Mucosa of descending colon (tissue), 3 donors: ENCODE measurements around the gene HTT. TPM values are rescaled to one million over a fixed set of nuclear protein-coding genes. Genes with fewer than 3 reads are reported as not detected.

ENCODE experiments used
- ATAC-seq: fragments of 200-7000 bp; cut with Tn5 transposase; one replicate; pipeline ENCODE4 v1.9.1; 2020; ENCODE audit warnings: mild to moderate bottlenecking, moderate library complexity
- DNase-seq, 3 donors: peaks; one replicate each; pipeline ENCODE4 v3.0.0-alpha.2; 2020
- H3K36me3 ChIP-seq: fragments of 200-600 bp; one replicate; pipeline ENCODE4 v1.8.0; 2021; ENCODE audit warnings: low read depth, mild to moderate bottlenecking
- H3K4me1 ChIP-seq: fragments of 200-600 bp; one replicate; pipeline ENCODE4 v1.8.0; 2021; ENCODE audit warnings: low read depth, mild to moderate bottlenecking
- H3K4me3 ChIP-seq: fragments of 200-600 bp; one replicate; pipeline ENCODE4 v1.8.0; 2021; ENCODE audit warnings: mild to moderate bottlenecking
- H3K9me3 ChIP-seq: fragments of 200-600 bp; one replicate; pipeline ENCODE4 v1.8.0; 2021; ENCODE audit warnings: mild to moderate bottlenecking
- CTCF ChIP-seq: fragments of 200-600 bp; IDR thresholded peaks from one replicate; pipeline ENCODE4 v1.8.0; 2022; ENCODE audit warnings: antibody characterized with exemption, mild to moderate bottlenecking
- intact Hi-C, 2 donors: fragments of 100-400 bp; cut with DNase I in 1 of 2; cut with micrococcal nuclease in 1 of 2; formaldehyde crosslinking; loops; one replicate each; pipeline versions ENCODE4 v1.11.0 to v1.11.1; 2022; cut with DNase I, micrococcal nuclease
- total RNA-seq, 3 donors: library from RNA; stranded (reverse); fragmentation: NEBNext Ultra II Directional in 2 of 3; extraction: Animal tissue kit (Norgen Biotek cat#: 25700) in 2 of 3; gene quantifications; one replicate each; pipeline versions ENCODE4 v1.2.1 to v1.2.4, GENCODE V29; 2021 to 2023
- donor health status: DM: no; HTN: no; CAD: no; lungs with moderate emphysema.
- donor health status: DM: no; HTN: no; CAD: no.
- donor health status: DM: no; HTN: yes; CAD: no.

Gene HTT
- total RNA-seq, 3 donors from 2014 or later = 51.3 to 71.8 (median 67.5) TPM

GRCh38 chr4:3235030-3235345 lies 160.5 kb downstream of the HTT start:
- intact Hi-C loops = no loop called here
- no peaks in the 10 kb centered on the region for H3K9me3 ChIP-seq
- no peak for ATAC-seq
- no peak overlapping the region for H3K4me3 ChIP-seq
- TF ChIP-seq CTCF = no peak
- no peaks in the 10 kb centered on the region for H3K4me1 ChIP-seq
- peak in 1 of 3 donors; percentile 29 for DNase-seq
- H3K36me3 ChIP-seq = peaks cover 7% of the 10 kb centered on the region

- intact Hi-C loops = no loop called here
- peak in 1 of 3 donors; percentile 40 for DNase-seq
- peaks cover 6% of the 10 kb centered on the region for H3K36me3 ChIP-seq
Measured at GRCh38 chr4:3235581-3235980, 161.1 kb downstream of the HTT start.

DNA sequence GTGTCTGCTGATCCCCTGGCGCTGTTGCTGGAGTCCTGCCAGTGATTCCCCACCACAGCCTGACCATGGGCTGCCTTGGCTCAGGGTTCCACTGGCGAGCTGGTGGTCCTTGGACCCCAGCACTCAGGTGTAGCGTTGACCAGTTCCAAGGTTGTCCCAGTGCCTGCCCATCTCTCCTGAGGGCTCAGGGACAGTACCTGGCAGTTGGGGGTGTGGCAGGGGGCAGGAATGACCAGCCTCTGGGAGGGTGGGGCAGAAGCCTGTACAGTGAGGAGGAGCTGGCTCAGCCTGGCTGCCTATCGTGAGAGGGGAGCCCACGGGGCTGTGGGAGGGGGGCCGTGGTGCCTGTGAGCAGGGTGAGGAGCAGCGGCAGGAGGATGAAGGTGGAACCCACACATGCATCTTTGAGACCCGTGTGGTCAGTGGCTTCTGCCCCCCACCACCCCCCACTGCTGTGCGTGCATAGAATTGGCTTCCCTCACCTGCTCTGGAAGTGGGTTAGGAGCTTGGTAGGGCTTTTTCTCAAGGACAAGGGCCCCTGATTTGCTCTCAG lies 161.9 kb downstream of the HTT start:
- peaks cover 6% of the 10 kb centered on the region for H3K36me3 ChIP-seq
- TF ChIP-seq CTCF = no peak

More at GRCh38 chr4:3235581-3235980, 161.1 kb downstream of the HTT start:
- Histone ChIP-seq H3K9me3 (no peaks in the 10 kb centered on the region), H3K4me1 (no peaks in the 10 kb centered on the region), H3K4me3 (no peak overlapping the region)
- ATAC-seq = no peak
- no peak for TF ChIP-seq CTCF

GRCh38 chr4:3237266-3237665 lies 162.8 kb downstream of the HTT start:
- no peak for TF ChIP-seq CTCF
- Histone ChIP-seq H3K36me3 (peaks cover 6% of the 10 kb centered on the region), H3K4me3 (no peak overlapping the region), H3K9me3 (no peaks in the 10 kb centered on the region), H3K4me1 (no peaks in the 10 kb centered on the region)
- ATAC-seq (no peak), DNase-seq (no peak)
- intact Hi-C loops = no loop called here

More for the DNA sequence above, 161.9 kb downstream of the HTT start:
- no peak for ATAC-seq
- Histone ChIP-seq H3K9me3 (no peaks in the 10 kb centered on the region), H3K4me1 (no peaks in the 10 kb centered on the region), H3K4me3 (no peak overlapping the region)
- DNase-seq = peak in 1 of 3 donors; percentile 24
- intact Hi-C loops = no loop called here

DNA sequence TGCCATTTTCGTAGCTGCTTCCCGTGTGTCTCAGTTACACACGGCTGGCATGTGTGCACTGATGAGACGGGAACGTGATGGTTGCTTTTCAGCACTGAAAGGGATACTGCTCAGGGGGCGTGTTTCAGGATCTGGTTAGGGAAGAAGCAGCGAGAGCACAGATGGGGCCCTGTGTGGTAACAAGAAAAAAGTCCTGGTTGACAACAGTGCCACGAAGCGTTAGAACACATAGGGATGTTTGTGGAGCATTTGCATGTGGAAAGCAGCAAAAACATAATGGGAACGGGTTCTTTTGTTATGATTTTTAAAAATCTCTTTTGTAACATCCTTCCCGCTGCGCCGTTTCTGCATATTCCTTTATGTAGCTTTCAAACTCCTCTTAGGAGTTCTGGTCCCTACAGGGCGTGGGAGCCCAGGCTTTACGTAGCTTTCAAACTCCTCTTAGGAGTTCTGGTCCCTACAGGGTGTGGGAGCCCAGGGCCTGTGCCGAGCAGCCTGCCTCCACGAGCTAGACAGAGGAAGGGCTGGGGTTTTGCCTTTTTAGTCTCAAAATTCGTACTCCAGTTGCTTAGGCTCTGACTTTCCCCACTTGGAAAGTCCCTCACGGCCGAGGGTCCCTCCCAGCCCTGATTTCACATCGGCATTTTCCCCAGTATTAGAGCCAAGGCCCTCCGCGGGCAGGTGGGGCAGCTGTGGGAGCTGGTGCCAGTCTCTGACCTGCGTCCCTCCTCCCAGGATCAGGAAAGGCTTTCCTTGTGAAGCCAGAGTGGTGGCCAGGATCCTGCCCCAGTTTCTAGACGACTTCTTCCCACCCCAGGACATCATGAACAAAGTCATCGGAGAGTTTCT lies 163.5 kb downstream of the HTT start:
- peak in 1 of 3 donors; percentile 14 for DNase-seq
- H3K4me1 ChIP-seq = no peaks in the 10 kb centered on the region
- H3K9me3 ChIP-seq = no peaks in the 10 kb centered on the region
- no peak for ATAC-seq
- intact Hi-C loops = no loop called here
- peaks cover 2% of the 10 kb centered on the region for H3K36me3 ChIP-seq
- H3K4me3 ChIP-seq = no peak overlapping the region
- no peak for TF ChIP-seq CTCF
